ENCODE results near the gene HSF5. TPM values are rescaled to one million over a fixed set of nuclear protein-coding genes. Genes with fewer than 3 reads are reported as not detected.

Gene HSF5
- total and polyA plus RNA-seq, 2 donors (not counting 1 experiment from before 2014, with no cell fraction given): 2.2 to 5.1 TPM

- TF ChIP-seq CTCF (IDR thresholded peaks at IDR 0.05) (no peak), EZH2 (IDR thresholded peaks at IDR 0.05; ENCODE audit: borderline replicate concordance, insufficient read depth, low read depth, low read length, poor library complexity, severe bottlenecking) (no peak)
- Histone ChIP-seq H3K9ac (ENCODE audit: low read length) (no peak overlapping the region), H3K4me2 (replicated peaks; ENCODE audit: low read depth, low read length, poor library complexity, severe bottlenecking) (no peak overlapping the region), H3K27ac (ENCODE audit: low read length in 2 of 2) (no peak overlapping the region), H3K27me3 (replicated peaks in 1 of 4; ENCODE audit: control extremely low read depth in 1 of 4, control insufficient read depth in 3 of 4, insufficient read depth in 4 of 4, low read length in 3 of 4) (peaks cover 0 to 57% (median 15%) of the 10 kb centered on the region in 4 experiments), H3K4me3 (ENCODE audit: control extremely low read depth in 1 of 5, extremely low read depth in 1 of 5, insufficient read depth in 1 of 5, low read depth in 2 of 5, low read length in 4 of 5) (no peak overlapping the region), H2AFZ (ENCODE audit: insufficient read depth, low read depth, low read length, poor library complexity, severe bottlenecking) (no peak overlapping the region), H3K4me1 (ENCODE audit: control insufficient read depth in 2 of 2, insufficient read depth in 2 of 2, low read length in 2 of 2) (peaks cover 12 to 13% of the 10 kb centered on the region in 2 donors), H3K36me3 (replicated peaks in 1 of 2; ENCODE audit: control extremely low read depth in 1 of 2, control insufficient read depth in 1 of 2, extremely low read depth in 1 of 2, insufficient read depth in 2 of 2, low read length in 1 of 2) (no peaks in the 10 kb centered on the region), H3K9me3 (ENCODE audit: control extremely low read depth in 1 of 3, control insufficient read depth in 2 of 3, insufficient read depth in 1 of 3, low read length in 2 of 3) (no peaks in the 10 kb centered on the region), H3K79me2 (ENCODE audit: control insufficient read depth, insufficient read depth, low read length) (no peaks in the 10 kb centered on the region), H4K20me1 (ENCODE audit: control insufficient read depth, insufficient read depth, low read length, poor library complexity, severe bottlenecking) (no peaks in the 10 kb centered on the region)
- DNase-seq (no peak), ATAC-seq (ENCODE audit: low read depth) (no peak)
- intact Hi-C loops (cut with micrococcal nuclease): loop anchor here (5.0 kb wide), 2 partner anchors 158 to 468 kb away; partner anchors contain the start of genes RAD51C and TEX14
- Mint-ChIP-seq H3K27me3 (peaks cover 49% of the 10 kb centered on the region), H3K9me3 (ENCODE audit: insufficient read depth) (no peaks in the 10 kb centered on the region), H3K4me1 (peaks cover 5% of the 10 kb centered on the region), H3K27ac (no peak overlapping the region), H3K4me3 (no peak overlapping the region)
- ChIA-PET CTCF (no interaction called here), POLR2A (no interaction called here)
- 90% methylated on average over 2 of the region's 3 CpGs for WGBS (ENCODE audit: insufficient coverage)
Observed at GRCh38 chr17:58534331-58534730, 46.1 kb upstream of the HSF5 start.

DNA sequence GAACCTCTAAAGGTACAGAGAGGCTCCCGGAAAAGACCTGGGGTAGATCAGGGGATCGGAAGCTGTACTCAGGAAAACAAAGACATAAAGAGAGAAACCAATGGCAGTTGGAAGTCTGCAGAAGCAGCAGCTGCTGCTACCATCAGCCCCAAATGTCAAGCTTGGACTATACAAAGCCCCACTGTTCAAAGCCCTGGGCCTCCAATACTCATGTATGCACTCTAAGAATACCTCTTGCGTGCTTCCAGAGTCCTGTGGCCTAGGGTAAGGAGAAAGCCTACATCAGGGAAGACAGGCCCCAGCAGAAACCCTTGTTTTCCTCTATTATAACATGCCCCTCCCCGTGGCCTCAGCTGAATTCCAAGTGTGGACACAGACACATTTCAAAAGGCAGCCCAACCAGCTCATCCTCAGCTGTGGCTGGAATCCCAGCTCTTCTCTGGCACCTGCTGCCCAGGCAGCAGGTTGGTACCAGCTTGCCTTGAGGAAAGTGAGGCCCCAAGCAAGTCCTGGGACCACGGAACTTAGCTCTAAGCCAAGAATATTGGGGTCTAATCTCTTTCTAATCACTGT is 45.5 kb upstream of the HSF5 start:
- DNase-seq (no peak), ATAC-seq (ENCODE audit: low read depth) (no peak)
- H3K4me3 Mint-ChIP-seq: peak overlapping the region; percentile 76
- peaks cover 12 to 13% of the 10 kb centered on the region in 2 donors for H3K4me1 ChIP-seq (ENCODE audit: control insufficient read depth in 2 of 2, insufficient read depth in 2 of 2, low read length in 2 of 2)
- H3K36me3 ChIP-seq (replicated peaks in 1 of 2; ENCODE audit: control extremely low read depth in 1 of 2, control insufficient read depth in 1 of 2, extremely low read depth in 1 of 2, insufficient read depth in 2 of 2, low read length in 1 of 2): no peaks in the 10 kb centered on the region
- H3K27ac Mint-ChIP-seq: no peak overlapping the region
- no peaks in the 10 kb centered on the region for H3K9me3 Mint-ChIP-seq (ENCODE audit: insufficient read depth)
- intact Hi-C loops (cut with micrococcal nuclease): loop anchor here (5.0 kb wide), 2 partner anchors 159 to 469 kb away; partner anchors contain the start of genes RAD51C and TEX14
- CTCF ChIA-PET: no interaction called here
- peaks cover 48% of the 10 kb centered on the region for H3K27me3 Mint-ChIP-seq
- no peaks in the 10 kb centered on the region for H3K79me2 ChIP-seq (ENCODE audit: control insufficient read depth, insufficient read depth, low read length)
- WGBS (ENCODE audit: insufficient coverage): 96% methylated on average over 4 of the region's 5 CpGs
- POLR2A ChIA-PET: no interaction called here
- no peak overlapping the region for H2AFZ ChIP-seq (ENCODE audit: insufficient read depth, low read depth, low read length, poor library complexity, severe bottlenecking)
- no peak overlapping the region for H3K9ac ChIP-seq (ENCODE audit: low read length)
- no peak for TF ChIP-seq EZH2 (IDR thresholded peaks at IDR 0.05; ENCODE audit: borderline replicate concordance, insufficient read depth, low read depth, low read length, poor library complexity, severe bottlenecking)
- TF ChIP-seq CTCF (IDR thresholded peaks at IDR 0.05): no peak
- no peak overlapping the region for H3K4me2 ChIP-seq (replicated peaks; ENCODE audit: low read depth, low read length, poor library complexity, severe bottlenecking)
- H3K4me3 ChIP-seq (ENCODE audit: control extremely low read depth in 1 of 5, extremely low read depth in 1 of 5, insufficient read depth in 1 of 5, low read depth in 2 of 5, low read length in 4 of 5): no peak overlapping the region
- no peaks in the 10 kb centered on the region for H3K9me3 ChIP-seq (ENCODE audit: control extremely low read depth in 1 of 3, control insufficient read depth in 2 of 3, insufficient read depth in 1 of 3, low read length in 2 of 3)
- H3K27ac ChIP-seq (ENCODE audit: low read length in 2 of 2): no peak overlapping the region
- peaks cover 0 to 57% (median 15%) of the 10 kb centered on the region in 4 experiments for H3K27me3 ChIP-seq (replicated peaks in 1 of 4; ENCODE audit: control extremely low read depth in 1 of 4, control insufficient read depth in 3 of 4, insufficient read depth in 4 of 4, low read length in 3 of 4)
- H4K20me1 ChIP-seq (ENCODE audit: control insufficient read depth, insufficient read depth, low read length, poor library complexity, severe bottlenecking): no peaks in the 10 kb centered on the region
- H3K4me1 Mint-ChIP-seq: peaks cover 5% of the 10 kb centered on the region
